Fibroblast of skin of left biceps (primary cell): Measurements from ENCODE around the gene DGKB.

Source experiments
- DNase-seq, 2 experiments: peaks; one replicate each; pipeline ENCODE4 v3.0.0-alpha.2; 2013; ENCODE audit warnings: low read depth in 2 of 2

The DGKB gene

GRCh38 chr7:14385074-14385473 lies 517.5 kb downstream of the DGKB start:
- DNase-seq = no peak

GRCh38 chr7:14381936-14382335 lies 520.6 kb downstream of the DGKB start:
- no peak for DNase-seq

GRCh38 chr7:14381306-14381705 lies 521.2 kb downstream of the DGKB start:
- no peak for DNase-seq

- no peak for DNase-seq
Measured at GRCh38 chr7:14380881-14381280, 521.7 kb downstream of the DGKB start.

GRCh38 chr7:14377646-14378266 lies 524.8 kb downstream of the DGKB start:
- DNase-seq = peak; percentile 21 to 25

- no peak for DNase-seq
Measured at GRCh38 chr7:14376711-14377110, 525.8 kb downstream of the DGKB start.

- no peak for DNase-seq
Measured at GRCh38 chr7:14375998-14376397, 526.6 kb downstream of the DGKB start.

GRCh38 chr7:14374336-14374735 lies 528.2 kb downstream of the DGKB start:
- DNase-seq = no peak

- DNase-seq = no peak
Measured at GRCh38 chr7:14368285-14368684, 534.3 kb downstream of the DGKB start.

GRCh38 chr7:14351167-14351566 lies 551.4 kb downstream of the DGKB start:
- no peak for DNase-seq

- no peak for DNase-seq
Measured at GRCh38 chr7:14341200-14341775, 561.3 kb downstream of the DGKB start.

- DNase-seq = no peak
Measured at GRCh38 chr7:14340393-14341074, 562.0 kb downstream of the DGKB start.

- no peak for DNase-seq
Measured at GRCh38 chr7:14339861-14340260, 562.7 kb downstream of the DGKB start.

GRCh38 chr7:14336256-14336655 lies 566.3 kb downstream of the DGKB start:
- no peak for DNase-seq

GRCh38 chr7:14332155-14332554 lies 570.4 kb downstream of the DGKB start:
- DNase-seq = no peak

GRCh38 chr7:14324767-14325166 lies 577.8 kb downstream of the DGKB start:
- no peak for DNase-seq

- no peak for DNase-seq
Measured at GRCh38 chr7:14322724-14323123, 579.8 kb downstream of the DGKB start.

- no peak for DNase-seq
Measured at GRCh38 chr7:14321947-14322346, 580.6 kb downstream of the DGKB start.

GRCh38 chr7:14309432-14309831 lies 593.1 kb downstream of the DGKB start:
- no peak for DNase-seq

GRCh38 chr7:14305233-14305866 lies 597.2 kb downstream of the DGKB start:
- DNase-seq = no peak

GRCh38 chr7:14303536-14303935 lies 599.0 kb downstream of the DGKB start:
- DNase-seq = no peak

- no peak for DNase-seq
Measured at GRCh38 chr7:14294637-14295036, 607.9 kb downstream of the DGKB start.

- DNase-seq = no peak
Measured at GRCh38 chr7:14293434-14293833, 609.1 kb downstream of the DGKB start.
